ENCODE data around the gene PCCA.

DNA sequence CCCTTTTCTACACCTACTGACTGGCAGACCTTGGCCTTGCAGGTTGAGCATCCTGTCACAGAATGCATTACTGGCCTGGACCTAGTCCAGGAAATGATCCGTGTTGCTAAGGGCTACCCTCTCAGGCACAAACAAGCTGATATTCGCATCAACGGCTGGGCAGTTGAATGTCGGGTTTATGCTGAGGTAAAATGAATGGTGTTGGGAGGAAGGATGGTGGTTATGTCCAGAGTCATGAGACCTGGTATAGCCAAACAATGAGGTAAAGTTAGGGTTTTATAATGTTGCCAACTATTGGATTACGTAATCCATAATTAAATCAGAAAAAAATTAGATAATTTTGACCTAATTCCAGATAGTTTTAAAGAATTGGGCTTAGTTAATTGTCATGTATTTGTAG is 212.5 kb downstream of the PCCA start:
- TF ChIP-seq, protein P1, sequence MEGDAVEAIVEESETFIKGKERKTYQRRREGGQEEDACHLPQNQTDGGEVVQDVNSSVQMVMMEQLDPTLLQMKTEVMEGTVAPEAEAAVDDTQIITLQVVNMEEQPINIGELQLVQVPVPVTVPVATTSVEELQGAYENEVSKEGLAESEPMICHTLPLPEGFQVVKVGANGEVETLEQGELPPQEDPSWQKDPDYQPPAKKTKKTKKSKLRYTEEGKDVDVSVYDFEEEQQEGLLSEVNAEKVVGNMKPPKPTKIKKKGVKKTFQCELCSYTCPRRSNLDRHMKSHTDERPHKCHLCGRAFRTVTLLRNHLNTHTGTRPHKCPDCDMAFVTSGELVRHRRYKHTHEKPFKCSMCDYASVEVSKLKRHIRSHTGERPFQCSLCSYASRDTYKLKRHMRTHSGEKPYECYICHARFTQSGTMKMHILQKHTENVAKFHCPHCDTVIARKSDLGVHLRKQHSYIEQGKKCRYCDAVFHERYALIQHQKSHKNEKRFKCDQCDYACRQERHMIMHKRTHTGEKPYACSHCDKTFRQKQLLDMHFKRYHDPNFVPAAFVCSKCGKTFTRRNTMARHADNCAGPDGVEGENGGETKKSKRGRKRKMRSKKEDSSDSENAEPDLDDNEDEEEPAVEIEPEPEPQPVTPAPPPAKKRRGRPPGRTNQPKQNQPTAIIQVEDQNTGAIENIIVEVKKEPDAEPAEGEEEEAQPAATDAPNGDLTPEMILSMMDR (IDR thresholded peaks at IDR 0.05): no peak
- no peak for TF ChIP-seq EZH2 (IDR thresholded peaks at IDR 0.05; ENCODE audit: borderline replicate concordance, insufficient read depth, low read depth, low read length, poor library complexity, severe bottlenecking)
